AG09319 (cell line): Measurements from ENCODE around the gene FAM163A.

ENCODE experiments used
- DNase-seq: peaks from one replicate; pipeline ENCODE4 v3.0.0-alpha.2; 2010; ENCODE audit warnings: low read depth; ENCODE audit errors: extremely low read depth
- CTCF ChIP-seq: IDR thresholded peaks from 2 replicates; pipeline ENCODE4 v1.5.1; 2011; ENCODE audit warnings: low read depth, mild to moderate bottlenecking, inconsistent platforms, low read length, moderate library complexity

Gene FAM163A

GRCh38 chr1:179767996-179768395 is 24.9 kb downstream of the FAM163A start:
- no peak for TF ChIP-seq CTCF
- DNase-seq = no peak

GRCh38 chr1:179770887-179771502 is 27.9 kb downstream of the FAM163A start:
- no peak for DNase-seq
- TF ChIP-seq CTCF = no peak

- TF ChIP-seq CTCF = no peak
These were observed 30.2 kb downstream of the FAM163A start for GRCh38 chr1:179773264-179773663.

GRCh38 chr1:179774000-179774399 is 30.9 kb downstream of the FAM163A start:
- no peak for TF ChIP-seq CTCF
- DNase-seq = no peak

More at GRCh38 chr1:179773264-179773663, 30.2 kb downstream of the FAM163A start:
- no peak for DNase-seq

GRCh38 chr1:179774566-179774965 is 31.5 kb downstream of the FAM163A start:
- TF ChIP-seq CTCF = no peak
- no peak for DNase-seq

- no peak for DNase-seq
- TF ChIP-seq CTCF = no peak
These were observed 31.9 kb downstream of the FAM163A start for GRCh38 chr1:179775009-179775408.

GRCh38 chr1:179776831-179777230 is 33.7 kb downstream of the FAM163A start:
- TF ChIP-seq CTCF = no peak

More at GRCh38 chr1:179776831-179777230, 33.7 kb downstream of the FAM163A start:
- no peak for DNase-seq
